Measurements from ENCODE around the gene ATP5PO. TPM values are rescaled to one million over a fixed set of nuclear protein-coding genes. Genes with fewer than 3 reads are reported as not detected.

The ATP5PO gene
- total and polyA plus RNA-seq, 2 of the 8 experiments (the other 6 are each of a cell fraction or from before 2014, with no cell fraction given) = 251 to 267 TPM

GRCh38 chr21:33904041-33904440 is 11.6 kb downstream of the ATP5PO start:
- no peaks in the 10 kb centered on the region for H3K23me2 ChIP-seq (ENCODE audit: low read depth, low read length)
- H3K79me2 ChIP-seq (ENCODE audit: control insufficient read depth in 1 of 2, insufficient read depth in 2 of 2, low read length in 2 of 2) = no peaks in the 10 kb centered on the region
- H3K14ac ChIP-seq (ENCODE audit: insufficient read length) = no peak overlapping the region
- CTCF ChIA-PET (ENCODE audit: partially characterized antibody) = interaction anchor here (1.7 to 4.2 kb wide), 3 partner anchors 9 to 444 kb away, joined by 5 to 30 read pairs (median 5); no protein-coding TSS in a partner anchor
- H3K4me3 ChIP-seq (ENCODE audit: extremely low read depth in 1 of 4, insufficient read depth in 2 of 4, low read depth in 3 of 4, low read length in 4 of 4) = no peak overlapping the region
- peaks cover 35 to 65% (median 52%) of the 10 kb centered on the region in 4 experiments for H3K36me3 ChIP-seq (ENCODE audit: control insufficient read depth in 2 of 4, insufficient read depth in 4 of 4, low read length in 3 of 4)
- no peaks in the 10 kb centered on the region; the same call in 1 of the 2 replicates for H3K79me1 ChIP-seq (ENCODE audit: low read depth, low read length)
- H4K20me1 ChIP-seq (replicated peaks in 1 of 2; ENCODE audit: control insufficient read depth in 1 of 2, insufficient read depth in 2 of 2, low read length in 2 of 2) = peaks cover 2 to 12% of the 10 kb centered on the region in 2 experiments
- H4K91ac ChIP-seq (replicated peaks; ENCODE audit: insufficient read length, low read length) = no peak overlapping the region
- DNase-seq (ENCODE audit: low read depth in 1 of 2, low spot score in 2 of 2) (no peak), FAIRE-seq (no peak)
- H3K4ac ChIP-seq (replicated peaks; ENCODE audit: insufficient read length, low read depth, low read length) = no peak overlapping the region
- H3K23ac ChIP-seq (ENCODE audit: insufficient read length) = no peak overlapping the region
- TF ChIP-seq CTBP2 (IDR thresholded peaks at IDR 0.05; ENCODE audit: borderline replicate concordance, insufficient read depth, insufficient read length, low read length) (no peak), ZNF274 (IDR thresholded peaks at IDR 0.05; ENCODE audit: borderline replicate concordance, extremely low read depth, low read length) (no peak), RNF2 (IDR thresholded peaks at IDR 0.05; ENCODE audit: borderline replicate concordance, low read depth, low read length, missing control alignments, poor library complexity, severe bottlenecking) (no peak)
- no peak overlapping the region for H2AK5ac ChIP-seq (ENCODE audit: low read depth, low read length)
- H2BK15ac ChIP-seq (ENCODE audit: low read length) = no peak overlapping the region
- WGBS, 2 experiments (ENCODE audit: extremely low coverage in 1 of 2, insufficient coverage in 1 of 2, insufficient read length in 1 of 2, insufficient replicate concordance in 2 of 2, low coverage in 1 of 2, low lambda C conversion rate in 2 of 2, missing lambda C conversion rate in 1 of 2) = 95% methylated on average over 5 of the region's 5 CpGs; no CpG with 5 or more reads in 1 of the 2 experiments
- H4K5ac ChIP-seq (ENCODE audit: insufficient read length, low read depth, low read length) = no peak overlapping the region
- no peaks in the 10 kb centered on the region for H3K4me1 ChIP-seq (replicated peaks in 1 of 4; ENCODE audit: control insufficient read depth in 3 of 4, insufficient read depth in 4 of 4, low read length in 3 of 4)
- no peak overlapping the region for H4K8ac ChIP-seq (ENCODE audit: extremely low read depth, insufficient read depth, low read length)
- no peak overlapping the region for H3K56ac ChIP-seq (replicated peaks; ENCODE audit: insufficient read length, low read depth, low read length)
- no peak overlapping the region for H2BK12ac ChIP-seq (ENCODE audit: low read depth, low read length)
- no peaks in the 10 kb centered on the region for H3K9me3 ChIP-seq (ENCODE audit: insufficient read depth in 2 of 2, low read depth in 1 of 2, low read length in 1 of 2)
- no peak overlapping the region for H3K4me2 ChIP-seq (ENCODE audit: insufficient read depth in 1 of 2, low read depth in 2 of 2, low read length in 2 of 2)
- no peak overlapping the region for H2AFZ ChIP-seq (ENCODE audit: low read length)
- H3K9ac ChIP-seq (replicated peaks in 1 of 4; ENCODE audit: extremely low read depth in 1 of 4, low read depth in 3 of 4, low read length in 3 of 4) = no peak overlapping the region
- H2BK5ac ChIP-seq (ENCODE audit: low read depth, low read length) = no peak overlapping the region
- POLR2A ChIA-PET (ENCODE audit: partially characterized antibody) = interaction anchor here (1.6 kb wide), 1 partner anchor 11 kb away, joined by 5 read pairs; no protein-coding TSS in a partner anchor
- H3K27ac ChIP-seq (ENCODE audit: low read depth, low read length) = no peak overlapping the region
- H3K18ac ChIP-seq (ENCODE audit: extremely low read depth, low read length) = no peak overlapping the region
- H2BK20ac ChIP-seq (ENCODE audit: low read length) = no peak overlapping the region
- no peaks in the 10 kb centered on the region for H3K27me3 ChIP-seq (replicated peaks in 1 of 4; ENCODE audit: control insufficient read depth in 3 of 4, extremely low read depth in 1 of 4, insufficient read depth in 3 of 4, low read length in 3 of 4)
- H2BK120ac ChIP-seq (replicated peaks; ENCODE audit: low read depth, low read length) = no peak overlapping the region
